AG09309 (cell line): Measurements from ENCODE around the gene SLC2A2.

ENCODE experiments used
- DNase-seq: peaks from one replicate; pipeline ENCODE4 v3.0.0-alpha.2; 2010; ENCODE audit warnings: low read depth
- H3K4me3 ChIP-seq: 2 replicates; pipeline ENCODE4 v1.5.1; 2011; ENCODE audit warnings: mild to moderate bottlenecking, low read depth, low read length, moderate library complexity; ENCODE audit not compliant: control insufficient read depth
- CTCF ChIP-seq: IDR thresholded peaks from 2 replicates; pipeline ENCODE4 v1.5.1; 2011; ENCODE audit warnings: mild to moderate bottlenecking, low read depth, low read length, inconsistent platforms; ENCODE audit not compliant: insufficient read depth, control insufficient read depth; ENCODE audit errors: missing control alignments

SLC2A2 gene

GRCh38 chr3:170997961-170998913 lies 28.3 kb downstream of the SLC2A2 start:
- TF ChIP-seq CTCF, result no peak
- no peak for DNase-seq
- H3K4me3 ChIP-seq, result no peak overlapping the region

DNA sequence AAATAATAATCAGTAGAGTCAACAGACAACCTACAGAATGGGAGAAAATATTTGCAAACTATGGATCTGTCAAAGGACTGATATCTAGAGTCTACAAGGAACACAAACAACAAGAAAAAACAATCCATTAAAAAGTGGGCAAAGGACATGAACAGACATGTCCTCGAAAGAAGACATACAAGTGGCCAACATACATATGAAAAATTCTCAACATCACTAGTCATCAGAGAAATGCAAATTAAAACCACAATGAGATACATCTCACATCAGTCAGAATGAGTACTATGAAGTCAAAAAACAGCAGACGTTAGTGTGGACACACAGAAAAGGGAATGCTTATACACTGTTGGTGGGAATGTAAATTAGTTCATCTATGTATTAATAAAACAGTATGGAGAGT lies 33.7 kb downstream of the SLC2A2 start:
- TF ChIP-seq CTCF, result no peak
- no peak overlapping the region for H3K4me3 ChIP-seq
- DNase-seq, result no peak

GRCh38 chr3:170991664-170992063 lies 34.9 kb downstream of the SLC2A2 start:
- no peak for DNase-seq
- no peak overlapping the region for H3K4me3 ChIP-seq
- TF ChIP-seq CTCF, result no peak

- TF ChIP-seq CTCF, result no peak
- no peak overlapping the region for H3K4me3 ChIP-seq
- no peak for DNase-seq
These were observed 37.3 kb downstream of the SLC2A2 start for GRCh38 chr3:170989100-170989648.

DNA sequence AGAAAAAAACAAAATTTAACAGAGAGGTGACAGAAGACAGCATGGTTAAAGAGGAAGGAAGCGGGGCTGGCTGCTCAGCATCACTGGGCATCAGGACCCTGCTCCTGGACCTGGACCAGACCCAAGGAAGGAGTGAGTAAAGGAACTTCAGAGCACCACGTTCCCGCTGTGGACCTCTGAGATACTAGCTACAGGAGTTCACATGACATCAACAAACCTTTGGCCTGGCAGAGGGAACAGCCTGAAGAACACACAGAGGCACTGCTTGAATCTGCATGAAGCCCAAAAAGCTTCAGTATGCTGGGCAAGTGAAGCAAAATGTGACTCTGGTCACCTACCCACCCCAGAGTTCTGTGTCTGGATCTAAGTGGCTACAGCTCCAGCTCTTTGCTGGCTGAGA lies 38.1 kb downstream of the SLC2A2 start:
- DNase-seq, result no peak
- no peak for TF ChIP-seq CTCF
- H3K4me3 ChIP-seq, result no peak overlapping the region

- no peak for TF ChIP-seq CTCF
- no peak overlapping the region for H3K4me3 ChIP-seq
- no peak for DNase-seq
These were observed 41.2 kb downstream of the SLC2A2 start for GRCh38 chr3:170985304-170985703.
